ENCODE results near the gene HIP1R. TPM values are rescaled to one million over a fixed set of nuclear protein-coding genes. Genes with fewer than 3 reads are reported as not detected.

HIP1R gene
- total and polyA plus RNA-seq, 2 experiments from 2014 or later, result 8.0 to 22.1 TPM

- Histone ChIP-seq H3K9me2 (ENCODE audit: insufficient read depth) (no peaks in the 10 kb centered on the region), H4K20me1 (replicated peaks; ENCODE audit: insufficient read depth) (no peaks in the 10 kb centered on the region), H2AFZ (no peak overlapping the region), H3K27ac (ENCODE audit: low read depth) (no peak overlapping the region), H3K4me1 (ENCODE audit: insufficient read depth) (peaks cover 11% of the 10 kb centered on the region; the same call in 1 of the 2 replicates), H3K36me3 (ENCODE audit: insufficient read depth) (no peaks in the 10 kb centered on the region), H3K4me3 (no peak overlapping the region), H3K79me2 (replicated peaks; ENCODE audit: insufficient read depth) (no peaks in the 10 kb centered on the region), H3K4me2 (no peak overlapping the region), H3K27me3 (ENCODE audit: insufficient read depth) (peaks cover 12% of the 10 kb centered on the region; the same call in 1 of the 2 replicates), H3F3A (replicated peaks; ENCODE audit: low read depth) (no peaks in the 10 kb centered on the region)
- ATAC-seq (no peak), DNase-seq (ENCODE audit: low spot score) (no peak)
- TF ChIP-seq EZH2 (IDR thresholded peaks at IDR 0.05; ENCODE audit: low read depth, unreplicated experiment) (no peak), STAT1 (IDR thresholded peaks at IDR 0.05; ENCODE audit: unreplicated experiment) (no peak), JUNB (IDR thresholded peaks at IDR 0.05; ENCODE audit: unreplicated experiment) (no peak), ZNF331 (CRISPR knock-in tag; IDR thresholded peaks at IDR 0.05; ENCODE audit: low read depth) (no peak), ZNF114 (CRISPR knock-in tag; IDR thresholded peaks at IDR 0.05) (no peak), EZH2phosphoT487 (IDR thresholded peaks at IDR 0.05; ENCODE audit: unreplicated experiment) (no peak), POLR2AphosphoS5 (IDR thresholded peaks at IDR 0.05; ENCODE audit: low read depth) (no peak), CTCF (conservative IDR thresholded peaks at IDR 0.05; ENCODE audit: low read depth in 2 of 2) (no peak), ETS1 (IDR thresholded peaks at IDR 0.05) (no peak), CREB1 (CRISPR knock-in tag; IDR thresholded peaks at IDR 0.05; ENCODE audit: low read depth) (no peak), NANOG (IDR thresholded peaks at IDR 0.05; ENCODE audit: borderline replicate concordance) (no peak), ZNF462 (CRISPR knock-in tag; IDR thresholded peaks at IDR 0.05) (no peak)
- Mint-ChIP-seq H3K9me3 (no peaks in the 10 kb centered on the region), H3K36me3 (ENCODE audit: low read depth) (no peaks in the 10 kb centered on the region), H3K27ac (no peak overlapping the region), H3K4me1 (peaks cover 14% of the 10 kb centered on the region), H3K4me3 (no peak overlapping the region), H3K27me3 (ENCODE audit: insufficient read depth, low read depth, poor library complexity) (peaks cover 8% of the 10 kb centered on the region)
These were observed 8.0 kb upstream of the HIP1R start for GRCh38 chr12:122827258-122827657.

Measured in GM23338 (cell line).